Activated CD4-positive, alpha-beta memory T cell treated with anti-CD3 and anti-CD28 coated beads for 36 hours (primary cell): ENCODE measurements around the gene CR1. TPM values are rescaled to one million over a fixed set of nuclear protein-coding genes. Genes with fewer than 3 reads are reported as not detected.

ENCODE experiments used
- CTCF ChIA-PET: fragments of 350-600 bp; sonication (Branson Sonifier 250); formaldehyde crosslinking; loops from one replicate; lab custom pipeline; 2021; ENCODE audit warnings: antibody characterized with exemption, inconsistent platforms; lab: Charles Lee
- POLR2A ChIA-PET: fragments of 350-600 bp; sonication (Branson Sonifier 250); formaldehyde crosslinking; loops from one replicate; lab custom pipeline; 2021; ENCODE audit warnings: antibody characterized with exemption; lab: Charles Lee
- DNase-seq: peaks from one replicate; pipeline ENCODE4 v3.0.0-alpha.2; 2020
- H3K27ac Mint-ChIP-seq: one replicate; pipeline ENCODE4 v1.8.0; 2021; ENCODE audit warnings: mixed read lengths
- H3K27me3 Mint-ChIP-seq: one replicate; pipeline ENCODE4 v1.8.0; 2021; ENCODE audit warnings: mixed read lengths
- H3K36me3 Mint-ChIP-seq: one replicate; pipeline ENCODE4 v1.8.0; 2021; ENCODE audit warnings: mixed read lengths
- H3K4me1 Mint-ChIP-seq: one replicate; pipeline ENCODE4 v1.8.0; 2021; ENCODE audit warnings: low read depth, mixed read lengths
- H3K4me3 Mint-ChIP-seq: one replicate; pipeline ENCODE4 v1.8.0; 2021; ENCODE audit warnings: mild to moderate bottlenecking, mixed read lengths
- H3K9me3 Mint-ChIP-seq: one replicate; pipeline ENCODE4 v1.8.0; 2021; ENCODE audit warnings: mixed read lengths
- intact Hi-C: fragments of 100-400 bp; cut with micrococcal nuclease; formaldehyde crosslinking; loops from one replicate; pipeline ENCODE4 v1.15.1; 2023
- total RNA-seq, 2 experiments: library from RNA; stranded (reverse); gene quantifications; one replicate each; pipeline ENCODE4 v1.2.3, GENCODE V29; 2021

Gene CR1
- total RNA-seq, result not detected

- Mint-ChIP-seq H3K27me3 (peaks cover 29% of the 10 kb centered on the region), H3K4me1 (peaks cover 21% of the 10 kb centered on the region), H3K9me3 (peaks cover 2% of the 10 kb centered on the region), H3K4me3 (peak within 1 kb of the TSS; percentile 45), H3K27ac (no peak within 1 kb of the TSS), H3K36me3 (no peaks in the 10 kb centered on the region)
- peak; percentile 25 for DNase-seq
- POLR2A ChIA-PET, result no interaction called here
- CTCF ChIA-PET, result interaction anchor here (4.5 kb wide), 1 partner anchor 413 kb away, joined by 62 read pairs; no protein-coding TSS in a partner anchor
- intact Hi-C loops, result no loop called here
Measured at GRCh38 chr1:207495801-207496792, at the start of gene CR1. CR1 (plus strand) TSS chr1:207496157; CDS start chr1:207496268, 111 bp downstream.

GRCh38 chr1:207453710-207454045 lies 42.3 kb upstream of the CR1 start:
- POLR2A ChIA-PET, result interaction anchor here (1.1 kb wide), 1 partner anchor 46 kb away, joined by 3 read pairs; no protein-coding TSS in a partner anchor
- Mint-ChIP-seq H3K4me1 (peaks cover 9% of the 10 kb centered on the region), H3K36me3 (no peaks in the 10 kb centered on the region), H3K4me3 (peak overlapping the region; percentile 17), H3K9me3 (no peaks in the 10 kb centered on the region), H3K27ac (no peak overlapping the region), H3K27me3 (peaks cover 31% of the 10 kb centered on the region)
- CTCF ChIA-PET, result interaction anchor here (0.7 to 2.4 kb wide), 3 partner anchors 10 to 370 kb away, joined by 3 to 16 read pairs (median 3); no protein-coding TSS in a partner anchor
- no peak for DNase-seq
- intact Hi-C loops, result no loop called here

- intact Hi-C loops, result no loop called here
- Mint-ChIP-seq H3K4me1 (peaks cover 9% of the 10 kb centered on the region), H3K4me3 (peak within 1 kb of the TSS; percentile 56), H3K27ac (no peak within 1 kb of the TSS), H3K27me3 (peaks cover 31% of the 10 kb centered on the region), H3K9me3 (no peaks in the 10 kb centered on the region), H3K36me3 (no peaks in the 10 kb centered on the region)
- ChIA-PET POLR2A (interaction anchor here (1.1 kb wide), 1 partner anchor 45 kb away, joined by 3 read pairs; no protein-coding TSS in a partner anchor), CTCF (interaction anchor here (0.7 to 2.4 kb wide), 3 partner anchors 11 to 370 kb away, joined by 3 to 16 read pairs (median 3); no protein-coding TSS in a partner anchor)
- DNase-seq, result peak; percentile 73
Measured at GRCh38 chr1:207454046-207454964, 41.7 kb upstream of the CR1 start, which contains the start of gene CR2. CR2 (plus strand) TSS chr1:207454328; CDS start chr1:207454419, 91 bp downstream.

- H3K4me3 Mint-ChIP-seq, result peak overlapping the region; percentile 18
- no peaks in the 10 kb centered on the region for H3K9me3 Mint-ChIP-seq
- no peak overlapping the region for H3K27ac Mint-ChIP-seq
- POLR2A ChIA-PET, result no interaction called here
- peaks cover 24% of the 10 kb centered on the region for H3K27me3 Mint-ChIP-seq
- H3K36me3 Mint-ChIP-seq, result no peaks in the 10 kb centered on the region
- intact Hi-C loops, result no loop called here
- CTCF ChIA-PET, result interaction anchor here (0.6 to 2.4 kb wide), 3 partner anchors 14 to 50 kb away, joined by 3 to 16 read pairs (median 3); no protein-coding TSS in a partner anchor
- no peak for DNase-seq
- peaks cover 16% of the 10 kb centered on the region for H3K4me1 Mint-ChIP-seq
Measured at GRCh38 chr1:207455183-207455754, 40.7 kb upstream of the CR1 start.

GRCh38 chr1:207458414-207458813 lies 37.5 kb upstream of the CR1 start:
- H3K36me3 Mint-ChIP-seq, result no peaks in the 10 kb centered on the region
- no peak overlapping the region for H3K4me3 Mint-ChIP-seq
- no peaks in the 10 kb centered on the region for H3K9me3 Mint-ChIP-seq
- no peak for DNase-seq
- H3K27ac Mint-ChIP-seq, result no peak overlapping the region
- peaks cover 13% of the 10 kb centered on the region for H3K27me3 Mint-ChIP-seq
- CTCF ChIA-PET, result no interaction called here
- intact Hi-C loops, result no loop called here
- POLR2A ChIA-PET, result no interaction called here
- H3K4me1 Mint-ChIP-seq, result peaks cover 38% of the 10 kb centered on the region

- Mint-ChIP-seq H3K36me3 (no peaks in the 10 kb centered on the region), H3K4me1 (peaks cover 36% of the 10 kb centered on the region), H3K27me3 (peaks cover 10% of the 10 kb centered on the region), H3K9me3 (no peaks in the 10 kb centered on the region), H3K27ac (no peak overlapping the region), H3K4me3 (no peak overlapping the region)
- DNase-seq, result peak; percentile 21
- POLR2A ChIA-PET, result no interaction called here
- CTCF ChIA-PET, result no interaction called here
- intact Hi-C loops, result no loop called here
Measured at GRCh38 chr1:207459008-207459407, 36.9 kb upstream of the CR1 start.

GRCh38 chr1:207461649-207462048 lies 34.3 kb upstream of the CR1 start:
- Mint-ChIP-seq H3K4me3 (no peak overlapping the region), H3K27ac (no peak overlapping the region), H3K4me1 (peaks cover 30% of the 10 kb centered on the region), H3K36me3 (no peaks in the 10 kb centered on the region), H3K9me3 (no peaks in the 10 kb centered on the region), H3K27me3 (peaks cover 4% of the 10 kb centered on the region)
- no peak for DNase-seq
- ChIA-PET CTCF (interaction anchor here (1.8 kb wide), 1 partner anchor 57 kb away, joined by 4 read pairs; no protein-coding TSS in a partner anchor), POLR2A (no interaction called here)
- intact Hi-C loops, result no loop called here

- no peak for DNase-seq
- intact Hi-C loops, result no loop called here
- H3K36me3 Mint-ChIP-seq, result no peaks in the 10 kb centered on the region
- ChIA-PET POLR2A (no interaction called here), CTCF (interaction anchor here (1.8 kb wide), 1 partner anchor 57 kb away, joined by 4 read pairs; no protein-coding TSS in a partner anchor)
- no peak overlapping the region for H3K27ac Mint-ChIP-seq
- no peaks in the 10 kb centered on the region for H3K9me3 Mint-ChIP-seq
- H3K27me3 Mint-ChIP-seq, result peaks cover 10% of the 10 kb centered on the region
- H3K4me1 Mint-ChIP-seq, result peaks cover 30% of the 10 kb centered on the region
- no peak overlapping the region for H3K4me3 Mint-ChIP-seq
Measured at GRCh38 chr1:207462535-207462934, 33.4 kb upstream of the CR1 start.

- ChIA-PET POLR2A (no interaction called here), CTCF (no interaction called here)
- no peak overlapping the region for H3K27ac Mint-ChIP-seq
- DNase-seq, result no peak
- no peak overlapping the region for H3K4me3 Mint-ChIP-seq
- intact Hi-C loops, result loop anchor here (1.0 kb wide), 1 partner anchor 37 kb away; no protein-coding TSS in a partner anchor
- peaks cover 30% of the 10 kb centered on the region for H3K4me1 Mint-ChIP-seq
- H3K27me3 Mint-ChIP-seq, result peaks cover 10% of the 10 kb centered on the region
- H3K9me3 Mint-ChIP-seq, result no peaks in the 10 kb centered on the region
- H3K36me3 Mint-ChIP-seq, result no peaks in the 10 kb centered on the region
Measured at GRCh38 chr1:207463021-207463420, 32.9 kb upstream of the CR1 start.

- intact Hi-C loops, result loop anchor here (1.0 kb wide), 1 partner anchor 37 kb away; no protein-coding TSS in a partner anchor
- no peak overlapping the region for H3K4me3 Mint-ChIP-seq
Measured at GRCh38 chr1:207463571-207463970, 32.4 kb upstream of the CR1 start.

GRCh38 chr1:207470927-207471326 lies 25.0 kb upstream of the CR1 start:
- no peak overlapping the region for H3K27ac Mint-ChIP-seq
- H3K27me3 Mint-ChIP-seq, result peaks cover 15% of the 10 kb centered on the region
- H3K4me1 Mint-ChIP-seq, result no peaks in the 10 kb centered on the region
- intact Hi-C loops, result no loop called here
- CTCF ChIA-PET, result no interaction called here
- POLR2A ChIA-PET, result no interaction called here
- no peaks in the 10 kb centered on the region for H3K36me3 Mint-ChIP-seq
- DNase-seq, result no peak
- H3K4me3 Mint-ChIP-seq, result no peak overlapping the region
- H3K9me3 Mint-ChIP-seq, result no peaks in the 10 kb centered on the region

More at GRCh38 chr1:207463571-207463970, 32.4 kb upstream of the CR1 start:
- ChIA-PET CTCF (interaction anchor here (0.7 kb wide), 1 partner anchor 493 kb away, joined by 3 read pairs; no protein-coding TSS in a partner anchor), POLR2A (no interaction called here)
- Mint-ChIP-seq H3K36me3 (no peaks in the 10 kb centered on the region), H3K27me3 (peaks cover 12% of the 10 kb centered on the region), H3K9me3 (no peaks in the 10 kb centered on the region), H3K4me1 (peaks cover 30% of the 10 kb centered on the region), H3K27ac (no peak overlapping the region)
- DNase-seq, result no peak
